ENCODE measurements around the gene PDE4D.

The PDE4D gene

GRCh38 chr5:58929726-58930125, 963.8 kb downstream of the PDE4D start:
- DNase-seq (ENCODE audit: low read depth) = no peak

GRCh38 chr5:58927938-58928337, 965.6 kb downstream of the PDE4D start:
- no peak for DNase-seq (ENCODE audit: low read depth)

GRCh38 chr5:58927181-58927580, 966.3 kb downstream of the PDE4D start:
- no peak for DNase-seq (ENCODE audit: low read depth)

GRCh38 chr5:58926541-58926935, 967.0 kb downstream of the PDE4D start:
- DNase-seq (ENCODE audit: low read depth) = no peak

- no peak for DNase-seq (ENCODE audit: low read depth)
Measured at GRCh38 chr5:58925627-58926540, 967.6 kb downstream of the PDE4D start.

GRCh38 chr5:58924306-58924705, 969.2 kb downstream of the PDE4D start:
- no peak for DNase-seq (ENCODE audit: low read depth)

GRCh38 chr5:58923355-58923754, 970.2 kb downstream of the PDE4D start:
- DNase-seq (ENCODE audit: low read depth) = no peak

GRCh38 chr5:58922461-58923171, 970.9 kb downstream of the PDE4D start:
- no peak for DNase-seq (ENCODE audit: low read depth)

GRCh38 chr5:58921159-58921558, 972.4 kb downstream of the PDE4D start:
- no peak for DNase-seq (ENCODE audit: low read depth)

- no peak for DNase-seq (ENCODE audit: low read depth)
Measured at GRCh38 chr5:58919833-58920232, 973.7 kb downstream of the PDE4D start.

Measured in amniotic epithelial cell (primary cell).